Tibial artery (tissue), 4 donors: ENCODE results near the gene CTNNA3.

Experiments used
- DNase-seq, 2 donors: peaks; one replicate each; pipeline ENCODE4 v3.0.0-alpha.2; 2019
- H3K27ac ChIP-seq, 2 donors: fragments of 200-600 bp; sonication (generic) in 1 of 2; 1 replicate in 1 of 2; 2 replicates in 1 of 2; pipeline ENCODE4 v1.5.1; 2018 to 2019; ENCODE audit warnings: mild to moderate bottlenecking in 1 of 2
- H3K27me3 ChIP-seq, 2 donors: fragments of 200-600 bp; sonication (generic) in 1 of 2; one replicate each; pipeline versions ENCODE4 v1.5.1 to v1.6.0; 2016 to 2019
- H3K36me3 ChIP-seq, 3 donors: fragments of 200-600 bp; sonication (generic) in 2 of 3; one replicate each; pipeline ENCODE4 v1.5.1; 2016 to 2019; ENCODE audit warnings: mild to moderate bottlenecking in 2 of 3
- H3K4me1 ChIP-seq, 4 donors: fragments of 200-600 bp; sonication (generic) in 2 of 4; 1 replicate in 3 of 4; 2 replicates in 1 of 4; pipeline ENCODE4 v1.5.1; 2016 to 2019
- H3K4me3 ChIP-seq, 2 donors: fragments of 200-600 bp; sonication (generic) in 1 of 2; 1 replicate in 1 of 2; 2 replicates in 1 of 2; pipeline ENCODE4 v1.5.1; 2018 to 2019; ENCODE audit warnings: mild to moderate bottlenecking in 2 of 2
- H3K9me3 ChIP-seq, 3 donors: fragments of 200-600 bp; sonication (generic) in 1 of 3; one replicate each; pipeline ENCODE4 v1.5.1; 2016 to 2019
- CTCF ChIP-seq, 2 experiments: fragments of 200-600 bp in 1 of 2; fragments of 450-650 bp in 1 of 2; IDR thresholded peaks; one replicate each; pipeline ENCODE4 v1.5.1; 2017 to 2019; ENCODE audit warnings: antibody characterized with exemption in 2 of 2, mild to moderate bottlenecking in 1 of 2, moderate library complexity in 1 of 2
- intact Hi-C: fragments of 100-400 bp; cut with DNase I; formaldehyde crosslinking; loops from one replicate; pipeline ENCODE4 v1.15.0; 2023; ENCODE audit warnings: low total_unique reads

Gene CTNNA3

DNA sequence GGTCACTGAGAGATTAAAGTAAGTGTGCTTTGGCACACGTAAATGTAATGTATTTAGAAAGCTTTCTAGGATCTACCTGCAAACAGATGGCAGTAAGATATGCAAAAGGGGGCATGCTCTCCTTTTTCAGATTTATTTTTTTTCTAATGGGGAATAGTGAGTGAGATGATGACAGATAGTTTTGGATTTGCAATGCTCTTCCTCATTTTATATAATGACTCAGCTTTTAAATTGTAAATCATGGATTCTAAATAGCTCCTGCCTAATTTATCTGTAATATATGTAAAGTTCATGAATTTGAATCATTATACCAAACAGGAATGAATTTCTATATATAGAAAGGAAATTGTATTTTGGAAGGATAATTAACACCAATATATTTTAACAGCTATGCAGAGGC, 1731.8 kb downstream of the CTNNA3 start:
- H3K36me3 ChIP-seq = no peaks in the 10 kb centered on the region
- DNase-seq = no peak
- H3K4me1 ChIP-seq = no peaks in the 10 kb centered on the region
- intact Hi-C loops = no loop called here
- no peak overlapping the region for H3K27ac ChIP-seq
- peaks cover 0 to 3% (median 0%) of the 10 kb centered on the region in 3 donors for H3K9me3 ChIP-seq
- no peak overlapping the region for H3K4me3 ChIP-seq
- TF ChIP-seq CTCF (IDR thresholded peaks at IDR 0.05) = no peak
- H3K27me3 ChIP-seq = no peaks in the 10 kb centered on the region

DNA sequence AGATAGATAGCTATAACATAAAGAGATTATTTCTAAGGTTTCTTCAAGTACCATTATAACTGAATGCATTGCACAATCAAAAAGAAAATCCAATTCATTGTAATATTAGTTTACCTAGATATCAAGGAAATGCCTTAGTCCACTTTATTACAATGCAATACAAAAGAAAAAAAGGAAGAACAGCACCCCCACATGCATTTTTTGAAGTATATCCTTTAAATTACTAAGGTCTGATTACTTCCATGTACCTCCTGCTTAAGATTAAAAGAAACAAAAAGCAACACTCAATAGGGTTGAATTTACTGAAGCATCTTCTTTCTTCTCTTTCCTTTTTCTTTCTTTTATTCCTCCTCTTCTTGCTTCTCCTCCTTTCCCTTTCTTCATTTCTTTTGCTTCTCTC, 1743.9 kb downstream of the CTNNA3 start:
- DNase-seq = no peak
- no peak overlapping the region for H3K4me3 ChIP-seq
- H3K9me3 ChIP-seq = no peaks in the 10 kb centered on the region
- TF ChIP-seq CTCF (IDR thresholded peaks at IDR 0.05) = no peak
- H3K36me3 ChIP-seq = no peaks in the 10 kb centered on the region
- intact Hi-C loops = no loop called here
- no peak overlapping the region for H3K27ac ChIP-seq
- H3K4me1 ChIP-seq = no peaks in the 10 kb centered on the region
- no peaks in the 10 kb centered on the region for H3K27me3 ChIP-seq

- no peak overlapping the region for H3K4me3 ChIP-seq
- no peak overlapping the region for H3K27ac ChIP-seq
- no peaks in the 10 kb centered on the region for H3K36me3 ChIP-seq
- no peaks in the 10 kb centered on the region for H3K9me3 ChIP-seq
- DNase-seq = no peak
- intact Hi-C loops = no loop called here
- no peaks in the 10 kb centered on the region for H3K4me1 ChIP-seq
- no peaks in the 10 kb centered on the region for H3K27me3 ChIP-seq
- no peak for TF ChIP-seq CTCF (IDR thresholded peaks at IDR 0.05)
Observed at GRCh38 chr10:65950075-65950474, 1745.9 kb downstream of the CTNNA3 start.

GRCh38 chr10:65949526-65949925, 1746.5 kb downstream of the CTNNA3 start:
- Histone ChIP-seq H3K27ac (no peak overlapping the region), H3K36me3 (no peaks in the 10 kb centered on the region), H3K9me3 (no peaks in the 10 kb centered on the region), H3K4me1 (no peaks in the 10 kb centered on the region), H3K4me3 (no peak overlapping the region), H3K27me3 (no peaks in the 10 kb centered on the region)
- intact Hi-C loops = no loop called here
- no peak for TF ChIP-seq CTCF (IDR thresholded peaks at IDR 0.05)
- no peak for DNase-seq

DNA sequence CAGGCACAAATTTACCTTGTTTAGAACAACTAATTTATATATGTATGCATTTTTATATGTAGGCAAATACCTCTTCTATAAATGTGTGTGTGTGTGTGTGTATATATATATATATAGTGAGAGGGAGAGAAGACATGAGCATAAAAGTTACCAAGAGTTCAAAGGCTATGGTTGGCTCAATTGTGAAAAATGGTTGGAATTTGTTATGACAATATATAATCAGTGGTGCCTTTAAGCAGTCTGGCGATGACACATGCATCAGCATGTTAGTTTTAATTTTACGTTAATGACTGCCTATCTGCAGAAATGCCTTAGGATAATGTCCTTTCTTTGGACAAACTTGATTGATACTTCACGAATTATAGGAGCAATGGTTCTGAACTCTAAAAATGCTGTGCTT, 1750.9 kb downstream of the CTNNA3 start:
- Histone ChIP-seq H3K27me3 (no peaks in the 10 kb centered on the region), H3K9me3 (no peaks in the 10 kb centered on the region), H3K4me3 (no peak overlapping the region), H3K36me3 (no peaks in the 10 kb centered on the region), H3K27ac (no peak overlapping the region), H3K4me1 (no peaks in the 10 kb centered on the region)
- intact Hi-C loops = no loop called here
- no peak for TF ChIP-seq CTCF (IDR thresholded peaks at IDR 0.05)
- DNase-seq = no peak

DNA sequence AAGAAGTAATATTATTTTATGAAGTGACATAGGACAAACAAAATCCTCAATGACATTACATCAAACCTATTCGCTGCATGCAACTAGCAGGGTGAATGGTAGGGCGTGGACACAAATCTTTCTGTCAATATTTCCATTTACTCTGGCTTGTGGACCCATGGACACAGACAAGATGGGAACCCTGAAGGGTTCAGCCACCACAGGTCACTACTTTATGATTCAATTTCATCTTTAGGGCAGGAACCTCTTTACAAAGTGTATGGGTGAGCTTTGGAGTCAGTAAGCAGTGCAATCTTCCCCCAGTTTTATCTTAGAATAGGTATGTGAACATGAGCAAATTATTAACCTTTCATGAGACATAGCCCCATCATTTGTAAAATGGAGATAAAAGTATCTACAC, 1752.5 kb downstream of the CTNNA3 start:
- H3K36me3 ChIP-seq = no peaks in the 10 kb centered on the region
- H3K27me3 ChIP-seq = no peaks in the 10 kb centered on the region
- H3K27ac ChIP-seq = no peak overlapping the region
- H3K4me3 ChIP-seq = no peak overlapping the region
- H3K9me3 ChIP-seq = no peaks in the 10 kb centered on the region
- no peak for TF ChIP-seq CTCF (IDR thresholded peaks at IDR 0.05)
- intact Hi-C loops = no loop called here
- H3K4me1 ChIP-seq = no peaks in the 10 kb centered on the region
- no peak for DNase-seq
